WI38 (cell line): ENCODE measurements around the gene DUSP14.

Experiments used
- H3K4me3 ChIP-seq: 2 replicates; pipeline ENCODE4 v1.5.1; 2011; ENCODE audit warnings: low read depth, mild to moderate bottlenecking, control low read depth, low read length
- TF ChIP-seq, protein P1 (sequence below): IDR thresholded peaks from 2 replicates; pipeline ENCODE4 v1.5.1; 2012; ENCODE audit warnings: low read depth, mild to moderate bottlenecking, control low read depth, low read length

Gene DUSP14

DNA sequence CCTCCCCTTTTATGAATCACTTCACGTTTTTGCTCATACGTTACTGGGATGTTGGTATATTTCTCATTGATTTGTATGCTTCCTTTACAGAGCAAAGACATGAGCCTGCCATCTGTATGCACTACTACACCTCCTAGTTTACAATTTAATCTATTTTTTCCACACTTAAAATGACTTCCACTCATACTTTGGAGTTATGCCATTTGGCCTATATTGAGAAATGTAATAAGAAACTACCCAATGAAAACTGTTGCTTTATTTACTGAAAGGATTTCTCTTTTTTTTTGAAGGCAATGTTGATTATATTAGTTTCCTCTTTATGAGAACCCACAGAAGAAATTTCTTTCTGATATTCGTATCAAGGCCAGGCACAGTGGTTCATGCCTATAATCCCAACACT, 43.1 kb downstream of the DUSP14 start:
- TF ChIP-seq, protein P1, sequence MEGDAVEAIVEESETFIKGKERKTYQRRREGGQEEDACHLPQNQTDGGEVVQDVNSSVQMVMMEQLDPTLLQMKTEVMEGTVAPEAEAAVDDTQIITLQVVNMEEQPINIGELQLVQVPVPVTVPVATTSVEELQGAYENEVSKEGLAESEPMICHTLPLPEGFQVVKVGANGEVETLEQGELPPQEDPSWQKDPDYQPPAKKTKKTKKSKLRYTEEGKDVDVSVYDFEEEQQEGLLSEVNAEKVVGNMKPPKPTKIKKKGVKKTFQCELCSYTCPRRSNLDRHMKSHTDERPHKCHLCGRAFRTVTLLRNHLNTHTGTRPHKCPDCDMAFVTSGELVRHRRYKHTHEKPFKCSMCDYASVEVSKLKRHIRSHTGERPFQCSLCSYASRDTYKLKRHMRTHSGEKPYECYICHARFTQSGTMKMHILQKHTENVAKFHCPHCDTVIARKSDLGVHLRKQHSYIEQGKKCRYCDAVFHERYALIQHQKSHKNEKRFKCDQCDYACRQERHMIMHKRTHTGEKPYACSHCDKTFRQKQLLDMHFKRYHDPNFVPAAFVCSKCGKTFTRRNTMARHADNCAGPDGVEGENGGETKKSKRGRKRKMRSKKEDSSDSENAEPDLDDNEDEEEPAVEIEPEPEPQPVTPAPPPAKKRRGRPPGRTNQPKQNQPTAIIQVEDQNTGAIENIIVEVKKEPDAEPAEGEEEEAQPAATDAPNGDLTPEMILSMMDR, result no peak
- H3K4me3 ChIP-seq, result no peak overlapping the region

DNA sequence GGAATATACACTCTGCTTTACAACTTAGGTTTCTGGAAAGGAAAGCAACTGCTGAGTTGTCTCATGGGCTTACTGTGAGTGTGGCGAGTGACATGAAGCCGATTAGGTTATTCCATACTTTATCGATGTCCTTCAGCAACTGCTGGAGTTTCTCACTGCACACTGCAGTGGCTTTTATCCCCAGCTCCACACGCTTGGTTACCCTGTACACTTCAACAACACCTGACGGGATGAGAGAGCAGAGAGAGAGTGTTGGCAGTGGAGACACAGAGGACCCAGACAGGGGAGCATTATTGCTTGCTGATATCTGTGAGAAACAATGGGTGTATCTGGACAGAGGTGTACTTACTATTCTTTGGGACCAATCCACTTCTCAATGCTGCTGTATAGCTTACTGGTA, 46.2 kb downstream of the DUSP14 start:
- no peak overlapping the region for H3K4me3 ChIP-seq
- TF ChIP-seq, protein P1, result no peak

DNA sequence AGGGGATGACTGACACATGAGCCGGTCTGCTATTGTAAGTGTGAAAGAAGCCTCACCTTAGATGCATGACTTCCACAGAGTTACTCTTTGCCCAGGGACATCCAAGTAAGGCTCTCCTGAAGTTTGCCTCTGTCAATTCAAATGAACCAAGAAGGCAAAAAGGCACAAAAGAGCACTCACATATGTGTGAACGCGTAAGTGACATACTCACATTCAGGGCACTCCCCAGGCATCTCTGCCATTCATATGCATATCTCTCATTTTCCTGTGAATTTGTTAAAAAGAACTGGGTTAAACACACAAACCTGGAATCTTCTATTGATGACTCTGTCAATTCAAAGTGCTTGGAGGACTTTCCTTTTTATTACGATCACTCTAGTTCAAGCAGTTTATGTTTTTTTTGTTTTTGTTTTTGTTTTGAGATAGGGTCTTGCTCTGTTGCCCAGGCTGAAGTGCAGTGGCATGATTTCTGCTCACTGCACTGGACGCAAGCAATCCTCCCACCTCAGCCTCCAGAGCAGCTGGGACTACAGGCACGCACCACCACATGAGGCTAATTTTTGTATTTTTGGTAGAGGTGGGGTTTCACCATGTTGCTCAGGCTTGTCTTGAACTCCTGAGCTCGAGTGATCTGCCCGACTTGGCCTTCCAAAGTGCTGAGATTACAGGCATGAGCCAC, 49.4 kb downstream of the DUSP14 start:
- no peak overlapping the region for H3K4me3 ChIP-seq
- TF ChIP-seq, protein P1, result no peak

DNA sequence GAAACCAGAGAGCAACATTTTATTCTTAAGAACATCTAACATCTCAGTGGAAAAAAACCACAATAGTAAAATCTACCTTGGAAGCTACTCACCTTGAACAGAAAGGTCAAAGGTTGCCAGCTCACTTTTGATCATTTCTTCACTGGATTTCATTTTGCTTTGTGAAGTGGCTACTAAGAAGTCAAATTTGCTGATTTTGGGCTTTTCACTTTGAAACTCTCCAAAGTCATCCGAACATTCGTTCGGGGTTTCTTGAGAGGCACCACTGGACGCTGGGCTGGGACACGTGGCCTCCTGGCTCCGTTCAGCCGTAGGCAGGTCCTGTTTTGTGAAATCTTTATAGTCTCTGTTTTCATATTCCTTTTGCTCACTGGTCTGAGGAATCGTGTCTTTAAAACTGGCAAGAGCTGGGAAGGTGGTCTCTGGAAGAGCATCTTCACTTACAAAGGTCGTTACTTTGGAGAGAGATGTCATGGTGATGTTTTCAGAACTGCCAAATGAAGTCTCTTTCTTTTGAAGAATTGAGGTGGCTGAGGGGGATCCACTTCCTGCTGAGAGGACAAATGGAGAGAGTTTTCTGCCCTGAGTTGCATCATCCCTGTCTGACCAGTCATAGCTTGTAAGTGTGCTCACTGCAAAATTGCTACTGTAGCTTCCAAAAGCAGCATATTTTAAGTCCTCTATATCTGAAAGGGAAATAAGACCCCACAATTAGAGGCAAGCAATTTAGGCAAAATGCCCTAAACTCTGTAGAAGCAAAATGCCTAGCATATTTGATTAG, 52.4 kb downstream of the DUSP14 start:
- TF ChIP-seq, protein P1, result no peak
- no peak overlapping the region for H3K4me3 ChIP-seq

DNA sequence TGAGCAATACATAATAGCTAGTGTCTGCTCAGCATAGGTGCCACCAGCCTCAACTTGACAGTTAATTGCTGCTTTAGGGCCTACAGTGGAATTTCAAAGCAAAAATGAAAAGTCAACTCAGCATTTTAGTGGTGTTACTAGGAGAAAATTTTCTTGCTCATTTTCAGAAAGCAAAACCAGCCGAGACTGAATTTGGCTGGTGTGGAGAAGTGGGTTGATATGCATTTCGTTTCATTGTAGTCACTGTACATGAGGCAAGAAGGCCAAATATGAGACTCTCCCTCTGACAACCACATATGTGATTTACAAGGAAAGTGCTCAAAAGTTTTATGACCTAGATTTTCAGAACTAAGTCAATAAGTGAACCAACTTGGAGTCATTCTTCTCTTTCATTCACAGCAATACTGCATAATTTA, 54.0 kb downstream of the DUSP14 start:
- TF ChIP-seq, protein P1, result no peak
- H3K4me3 ChIP-seq, result no peak overlapping the region

DNA sequence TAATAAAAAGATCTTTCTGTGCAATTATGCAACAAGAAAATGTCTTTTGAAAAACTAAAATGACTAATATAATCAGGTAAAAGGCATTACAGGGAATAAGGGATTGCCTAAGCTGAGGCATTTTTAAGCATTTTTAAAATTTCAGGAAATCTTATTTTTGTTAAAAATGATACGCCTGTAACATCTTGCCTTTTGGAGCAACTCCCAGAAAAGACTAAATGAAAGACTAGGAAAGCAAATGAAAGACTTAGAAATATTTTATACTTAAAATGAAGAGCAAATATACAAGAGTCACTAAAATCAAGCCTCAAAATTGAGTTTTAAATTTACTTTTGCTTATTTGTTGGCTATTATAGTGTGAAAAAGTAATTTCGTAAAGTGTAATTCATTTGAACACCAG, 55.8 kb downstream of the DUSP14 start:
- H3K4me3 ChIP-seq, result no peak overlapping the region
- TF ChIP-seq, protein P1, result no peak

DNA sequence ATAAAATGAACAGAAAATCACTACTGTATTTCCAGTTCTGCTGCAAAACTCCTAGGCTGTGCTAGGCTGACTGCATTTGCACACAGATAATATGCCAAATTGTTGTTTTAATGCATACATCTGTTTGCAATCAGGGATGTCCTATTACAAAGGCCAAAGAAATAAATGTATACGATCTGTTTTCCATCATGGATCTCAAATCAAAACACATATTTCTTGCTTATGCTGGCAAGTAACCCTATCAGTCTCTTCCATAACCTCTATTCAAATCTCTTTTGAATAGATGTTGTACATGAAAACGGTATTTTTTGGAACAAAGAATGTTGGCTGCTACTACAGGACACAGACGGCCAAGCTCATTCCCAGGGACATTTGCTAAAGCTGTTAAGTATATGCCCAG, 56.6 kb downstream of the DUSP14 start:
- TF ChIP-seq, protein P1, result no peak
- H3K4me3 ChIP-seq, result no peak overlapping the region
